Thoracic aorta (tissue), 2 donors: ENCODE results near the gene RDH13. TPM values are rescaled to one million over a fixed set of nuclear protein-coding genes. Genes with fewer than 3 reads are reported as not detected.
A peak's percentile ranks its signal among the peaks of the same experiment; 100 is the strongest.

ENCODE experiments used
- ATAC-seq: fragments of 150-250 bp; one replicate; pipeline ENCODE4 v1.8.0; 2017; ENCODE audit warnings: low read depth; ENCODE audit not compliant: insufficient number of reproducible peaks, low FRiP score
- DNase-seq: peaks from one replicate; pipeline ENCODE4 v3.0.0-alpha.2; 2020; ENCODE audit warnings: low spot score
- H3K27ac ChIP-seq, 2 donors: fragments of 200-600 bp; sonication (generic); 1 replicate in 1 of 2; 2 replicates in 1 of 2; pipeline ENCODE4 v1.5.1; 2016; ENCODE audit warnings: mild to moderate bottlenecking in 2 of 2, moderate library complexity in 2 of 2
- H3K27me3 ChIP-seq: fragments of 200-600 bp; sonication (generic); replicated peaks from 2 replicates; pipeline ENCODE4 v1.6.0; 2016; ENCODE audit warnings: mild to moderate bottlenecking; ENCODE audit not compliant: insufficient read depth
- H3K36me3 ChIP-seq: fragments of 200-600 bp; sonication (generic); one replicate; pipeline ENCODE4 v1.5.1; 2016
- H3K4me1 ChIP-seq, 2 donors: fragments of 200-600 bp; sonication (generic); 1 replicate in 1 of 2; 2 replicates in 1 of 2; pipeline versions ENCODE4 v1.5.1 to v1.6.0; 2016; ENCODE audit warnings: low read depth in 2 of 2, mild to moderate bottlenecking in 1 of 2; ENCODE audit not compliant: control insufficient read depth in 1 of 2
- H3K4me3 ChIP-seq: fragments of 200-600 bp; sonication (generic); 2 replicates; pipeline ENCODE4 v1.5.1; 2016; ENCODE audit warnings: mild to moderate bottlenecking
- H3K9me3 ChIP-seq: fragments of 200-600 bp; sonication (generic); 2 replicates; pipeline ENCODE4 v1.5.1; 2016
- total RNA-seq, 2 donors: library from RNA; depleted of rRNA; stranded (reverse); fragments of >200 nt; gene quantifications; one replicate each; pipeline versions ENCODE4 v1.1.0 to v1.2.3, GENCODE V29; 2016
- TF ChIP-seq, protein P1 (sequence below): fragments of 200-600 bp; sonication (generic); IDR thresholded peaks from one replicate; pipeline ENCODE4 v1.5.1; 2019; ENCODE audit warnings: antibody characterized with exemption

RDH13 gene
- total RNA-seq, 2 donors from 2014 or later: 22.2 to 23.6 TPM

DNA sequence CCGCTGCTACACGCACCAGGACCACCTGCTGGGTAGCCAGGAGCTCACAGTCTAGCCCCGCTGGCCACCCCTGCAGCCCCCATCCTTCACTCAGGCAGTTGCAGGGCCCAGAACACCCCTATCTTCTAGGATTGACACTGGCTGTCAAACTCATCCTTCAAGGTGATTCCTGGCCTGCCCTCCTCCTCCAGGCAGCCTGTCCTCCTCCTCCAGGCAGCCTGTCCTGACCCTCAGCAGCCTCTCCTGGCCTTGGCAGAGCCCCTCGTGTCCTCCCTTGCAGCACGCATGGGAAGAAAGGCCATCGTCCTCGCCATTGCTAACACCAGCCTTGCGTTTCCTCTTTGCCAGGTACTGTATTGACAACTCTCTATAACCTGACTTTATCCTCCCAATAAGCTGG, 9.0 kb upstream of the RDH13 start:
- peaks cover 0 to 6% of the 10 kb centered on the region in 2 donors for H3K4me1 ChIP-seq
- no peak for ATAC-seq
- no peak for DNase-seq
- no peaks in the 10 kb centered on the region for H3K9me3 ChIP-seq
- H3K4me3 ChIP-seq: no peak overlapping the region
- no peak overlapping the region for H3K27ac ChIP-seq
- no peaks in the 10 kb centered on the region for H3K27me3 ChIP-seq
- H3K36me3 ChIP-seq: no peaks in the 10 kb centered on the region
- TF ChIP-seq, protein P1, sequence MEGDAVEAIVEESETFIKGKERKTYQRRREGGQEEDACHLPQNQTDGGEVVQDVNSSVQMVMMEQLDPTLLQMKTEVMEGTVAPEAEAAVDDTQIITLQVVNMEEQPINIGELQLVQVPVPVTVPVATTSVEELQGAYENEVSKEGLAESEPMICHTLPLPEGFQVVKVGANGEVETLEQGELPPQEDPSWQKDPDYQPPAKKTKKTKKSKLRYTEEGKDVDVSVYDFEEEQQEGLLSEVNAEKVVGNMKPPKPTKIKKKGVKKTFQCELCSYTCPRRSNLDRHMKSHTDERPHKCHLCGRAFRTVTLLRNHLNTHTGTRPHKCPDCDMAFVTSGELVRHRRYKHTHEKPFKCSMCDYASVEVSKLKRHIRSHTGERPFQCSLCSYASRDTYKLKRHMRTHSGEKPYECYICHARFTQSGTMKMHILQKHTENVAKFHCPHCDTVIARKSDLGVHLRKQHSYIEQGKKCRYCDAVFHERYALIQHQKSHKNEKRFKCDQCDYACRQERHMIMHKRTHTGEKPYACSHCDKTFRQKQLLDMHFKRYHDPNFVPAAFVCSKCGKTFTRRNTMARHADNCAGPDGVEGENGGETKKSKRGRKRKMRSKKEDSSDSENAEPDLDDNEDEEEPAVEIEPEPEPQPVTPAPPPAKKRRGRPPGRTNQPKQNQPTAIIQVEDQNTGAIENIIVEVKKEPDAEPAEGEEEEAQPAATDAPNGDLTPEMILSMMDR: no peak

DNA sequence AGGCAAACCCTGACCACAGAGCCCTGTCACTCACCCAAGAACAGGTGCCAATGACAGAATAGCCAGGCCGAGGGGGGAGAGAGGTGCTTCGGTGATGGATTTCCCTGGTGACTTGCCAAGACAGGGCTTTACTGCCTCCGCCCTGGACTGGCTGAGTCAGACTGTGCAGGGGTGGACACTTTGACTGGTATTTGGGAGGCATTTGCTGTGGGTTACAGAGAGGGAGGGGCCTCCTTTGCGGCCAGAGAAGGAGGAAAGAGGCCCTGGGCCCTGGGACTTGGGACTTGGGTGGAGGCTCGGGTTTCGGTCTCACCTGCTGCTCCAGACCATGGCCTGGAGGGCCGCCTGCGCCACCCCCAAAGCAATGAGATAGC, 8.2 kb upstream of the RDH13 start:
- no peaks in the 10 kb centered on the region for H3K36me3 ChIP-seq
- ATAC-seq: peak; percentile 60
- H3K27ac ChIP-seq: peak overlapping the region in 1 of 2 donors; percentile 15
- H3K27me3 ChIP-seq: no peaks in the 10 kb centered on the region
- H3K9me3 ChIP-seq: no peaks in the 10 kb centered on the region
- H3K4me1 ChIP-seq: peaks cover 0 to 6% of the 10 kb centered on the region in 2 donors
- no peak overlapping the region for H3K4me3 ChIP-seq
- DNase-seq: no peak
- TF ChIP-seq, protein P1: no peak

DNA sequence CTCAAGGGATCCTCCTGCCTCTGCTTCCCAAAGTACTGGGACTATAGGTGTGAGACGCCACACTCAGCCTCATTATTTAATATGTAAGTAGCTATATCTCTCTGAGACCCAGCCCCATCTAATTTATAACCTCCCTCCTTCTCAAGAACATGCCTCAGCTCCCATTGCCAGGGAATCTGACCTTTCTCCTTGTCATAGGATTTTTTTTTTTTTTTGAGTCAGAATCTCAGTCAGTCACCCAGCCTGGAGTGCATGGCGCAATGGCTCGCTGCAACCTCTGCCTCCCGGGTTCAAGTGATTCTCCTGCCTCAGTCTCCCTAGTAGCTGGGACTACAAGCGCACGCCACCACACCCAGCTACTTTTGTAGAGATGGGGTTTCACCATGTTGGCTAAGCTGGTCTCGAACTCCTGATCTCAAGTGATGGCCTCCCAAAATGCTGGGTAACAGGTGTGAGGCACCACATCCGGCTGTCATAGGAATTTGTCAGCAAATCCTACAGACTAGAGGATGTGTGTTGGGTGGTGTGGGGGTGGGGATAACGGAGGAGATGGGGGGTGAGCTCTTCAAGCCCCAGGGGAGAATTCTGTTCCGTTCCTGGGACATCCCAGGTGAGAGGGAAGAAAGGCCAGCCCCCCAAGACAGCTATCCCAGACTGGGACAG, 7.6 kb upstream of the RDH13 start:
- H3K4me1 ChIP-seq: peaks cover 0 to 6% of the 10 kb centered on the region in 2 donors
- TF ChIP-seq, protein P1: no peak
- no peak for DNase-seq
- ATAC-seq: peak; percentile 45
- H3K36me3 ChIP-seq: no peaks in the 10 kb centered on the region
- no peaks in the 10 kb centered on the region for H3K27me3 ChIP-seq
- no peak overlapping the region for H3K27ac ChIP-seq
- no peaks in the 10 kb centered on the region for H3K9me3 ChIP-seq
- H3K4me3 ChIP-seq: no peak overlapping the region

DNA sequence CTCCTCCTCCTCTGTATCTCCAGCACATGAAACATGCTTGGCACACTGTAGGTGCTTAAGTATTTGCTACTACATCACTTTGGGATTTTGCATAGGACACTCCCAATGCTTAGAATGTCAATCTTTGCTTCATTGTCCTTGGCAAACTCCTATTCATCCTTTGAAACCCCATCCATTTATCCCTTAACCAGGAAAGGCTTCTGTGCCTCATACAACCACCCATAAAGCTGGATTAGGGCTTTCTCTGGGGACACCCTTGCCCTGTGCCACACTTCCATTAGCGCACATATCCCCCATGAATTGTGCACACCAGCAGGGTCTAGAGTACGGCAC, 6.9 kb upstream of the RDH13 start:
- H3K27me3 ChIP-seq: no peaks in the 10 kb centered on the region
- no peaks in the 10 kb centered on the region for H3K36me3 ChIP-seq
- H3K4me1 ChIP-seq: peaks cover 0 to 6% of the 10 kb centered on the region in 2 donors
- ATAC-seq (no peak), DNase-seq (no peak)
- peak overlapping the region in 1 of 2 donors; percentile 55 for H3K27ac ChIP-seq
- peak overlapping the region; percentile 60 for H3K4me3 ChIP-seq
- H3K9me3 ChIP-seq: no peaks in the 10 kb centered on the region
- TF ChIP-seq, protein P1: no peak

DNA sequence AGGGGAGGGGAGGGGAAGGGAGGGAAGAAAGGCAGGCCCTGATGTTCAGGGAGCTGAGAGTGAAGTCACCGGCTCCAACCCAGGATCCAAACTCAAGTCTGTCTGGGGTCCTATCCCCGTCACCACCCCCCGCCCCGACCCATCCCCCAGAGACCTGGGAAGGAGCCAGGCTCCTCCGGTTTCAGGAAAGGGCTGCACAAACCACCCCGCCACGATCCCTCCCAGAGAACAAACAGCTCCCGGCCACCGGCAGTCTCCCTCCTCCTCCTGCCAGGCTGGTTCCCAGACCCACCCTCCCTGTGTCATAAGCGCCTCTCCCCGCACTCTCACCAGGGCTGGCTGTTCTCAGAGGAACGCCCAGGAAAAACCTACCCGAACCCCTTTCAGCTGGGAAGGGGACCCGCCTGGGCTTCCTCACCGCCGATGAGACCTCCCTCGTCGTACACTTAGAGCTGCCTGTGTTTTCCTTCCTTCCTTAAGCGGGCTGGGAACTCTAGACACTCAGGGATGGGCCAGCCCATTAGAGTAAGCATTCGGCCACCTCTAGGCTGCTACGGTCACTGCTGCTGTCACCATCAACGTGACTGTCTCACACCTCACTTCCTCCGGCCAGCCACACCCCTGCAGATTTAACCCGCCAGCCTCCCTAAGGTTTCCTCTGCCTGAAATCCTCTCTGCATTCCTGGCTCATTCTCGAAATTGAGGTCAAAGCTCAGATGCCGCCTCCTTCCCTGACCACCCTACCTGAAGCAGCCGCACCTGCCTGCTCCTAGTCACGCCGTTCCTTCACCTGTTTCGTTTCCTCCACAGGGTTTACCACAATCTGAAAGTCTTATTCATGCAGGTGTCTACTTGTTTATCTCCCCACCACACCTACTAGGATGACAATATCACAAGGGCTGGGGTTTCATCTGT, 6.3 kb upstream of the RDH13 start:
- no peak for ATAC-seq
- H3K9me3 ChIP-seq: no peaks in the 10 kb centered on the region
- H3K36me3 ChIP-seq: no peaks in the 10 kb centered on the region
- no peak for DNase-seq
- peak overlapping the region in 1 of 2 donors; percentile 55 for H3K27ac ChIP-seq
- H3K27me3 ChIP-seq: no peaks in the 10 kb centered on the region
- TF ChIP-seq, protein P1: no peak
- peak overlapping the region; percentile 60 for H3K4me3 ChIP-seq
- H3K4me1 ChIP-seq: peaks cover 0 to 6% of the 10 kb centered on the region in 2 donors
